HT1080 (cell line): ENCODE data around the gene ANKRD35. TPM values are rescaled to one million over a fixed set of nuclear protein-coding genes. Genes with fewer than 3 reads are reported as not detected.
"Not testable (repeated sequence)": the region's sequence is repeated elsewhere in the genome, so short reads cannot be mapped to it uniquely, and the experiment has no call there.

Experiments used
- DNase-seq: peaks from one replicate; pipeline ENCODE4 v3.0.0-alpha.2; 2015; ENCODE audit warnings: low read depth
- total RNA-seq: library from RNA; depleted of rRNA; stranded (reverse); fragments of >200 nt; shearing (Covaris generic); gene quantifications from 2 replicates; pipeline ENCODE4 v1.2.3, GENCODE V29; 2014

The ANKRD35 gene
- total RNA-seq, 1 experiment from 2014 or later, result 0.08 TPM

GRCh38 chr1:145858901-145859490, 26.7 kb downstream of the ANKRD35 start, which contains the start of gene PIAS3:
Gene PIAS3 (minus strand): TSS chr1:145859081. CDS start chr1:145858990, 91 bp downstream.
- peak; percentile 90 for DNase-seq

GRCh38 chr1:145858238-145858900, 27.3 kb downstream of the ANKRD35 start:
- no peak for DNase-seq

GRCh38 chr1:145857170-145857569, 28.5 kb downstream of the ANKRD35 start:
- no peak for DNase-seq

- DNase-seq, result no peak
These were observed 30.2 kb downstream of the ANKRD35 start for GRCh38 chr1:145855426-145855948.

GRCh38 chr1:145849356-145850160, 36.1 kb downstream of the ANKRD35 start:
- peak; percentile 85 for DNase-seq

- no peak for DNase-seq
These were observed 37.8 kb downstream of the ANKRD35 start for GRCh38 chr1:145847827-145848226.

- no peak for DNase-seq
These were observed 39.5 kb downstream of the ANKRD35 start for GRCh38 chr1:145846201-145846612.

GRCh38 chr1:145845514-145846161, 40.0 kb downstream of the ANKRD35 start, which contains the start of gene NUDT17:
Gene NUDT17 (plus strand): TSS chr1:145845630. CDS start chr1:145845641, 11 bp downstream.
- peak; percentile 59 for DNase-seq

- DNase-seq, result peak; percentile 26
These were observed 40.5 kb downstream of the ANKRD35 start for GRCh38 chr1:145845144-145845513.

GRCh38 chr1:145843031-145843430, 42.6 kb downstream of the ANKRD35 start:
- no peak for DNase-seq

- DNase-seq, result no peak
These were observed 48.0 kb downstream of the ANKRD35 start for GRCh38 chr1:145837656-145838055.

- not testable (repeated sequence) for DNase-seq
These were observed 54.9 kb downstream of the ANKRD35 start for GRCh38 chr1:145830810-145831209.

- DNase-seq, result no peak
These were observed 57.2 kb downstream of the ANKRD35 start for GRCh38 chr1:145828367-145829026.

- no peak for DNase-seq
These were observed 57.7 kb downstream of the ANKRD35 start for GRCh38 chr1:145827966-145828365.

- DNase-seq, result no peak
These were observed 59.6 kb downstream of the ANKRD35 start for GRCh38 chr1:145826030-145826429.

GRCh38 chr1:145824499-145824842, 61.2 kb downstream of the ANKRD35 start:
- no peak for DNase-seq

- DNase-seq, result peak; percentile 93
These were observed 61.8 kb downstream of the ANKRD35 start, which contains the start of the genes POLR3C and RNF115 for GRCh38 chr1:145823565-145824498. Gene POLR3C (plus strand): TSS chr1:145824200. CDS start chr1:145825777, 1,577 bp downstream. Gene RNF115 (minus strand): TSS chr1:145824095. CDS start chr1:145823873, 222 bp downstream.

GRCh38 chr1:145822779-145823331, 62.8 kb downstream of the ANKRD35 start:
- not testable (repeated sequence) for DNase-seq

GRCh38 chr1:145818095-145818494, 67.6 kb downstream of the ANKRD35 start:
- DNase-seq, result peak; percentile 78
